WTC11 (cell line): ENCODE results near the gene ANTXR1. TPM values are rescaled to one million over a fixed set of nuclear protein-coding genes. Genes with fewer than 3 reads are reported as not detected.
"Not testable (repeated sequence)": the region's sequence is repeated elsewhere in the genome, so short reads cannot be mapped to it uniquely, and the experiment has no call there.

Source experiments
- ATAC-seq: fragments of 200-7000 bp; cut with Tn5 transposase; 2 replicates; pipeline ENCODE4 v1.10.0; 2021; ENCODE audit warnings: mild to moderate bottlenecking, moderate library complexity
- CTCF ChIA-PET: fragments of 300-600 bp; sonication (Branson Sonifier 250); formaldehyde crosslinking; loops from one replicate; lab custom pipeline; 2021; ENCODE audit warnings: antibody characterized with exemption; lab: Charles Lee
- POLR2A ChIA-PET: fragments of 350-600 bp; sonication (Branson Sonifier 250); formaldehyde crosslinking; loops from one replicate; lab custom pipeline; 2021; ENCODE audit warnings: antibody characterized with exemption; lab: Charles Lee
- DNase-seq: peaks from one replicate; pipeline ENCODE4 v3.0.0; 2021; ENCODE audit warnings: low spot score
- H3K27ac Mint-ChIP-seq: 2 replicates; pipeline ENCODE4 v1.8.0; 2021; ENCODE audit warnings: mixed read lengths
- H3K27me3 Mint-ChIP-seq: 2 replicates; pipeline ENCODE4 v1.8.0; 2021; ENCODE audit warnings: low read depth, mild to moderate bottlenecking, moderate library complexity, mixed read lengths
- H3K36me3 Mint-ChIP-seq: 2 replicates; pipeline ENCODE4 v1.8.0; 2021; ENCODE audit warnings: mixed read lengths
- H3K4me1 Mint-ChIP-seq: 2 replicates; pipeline ENCODE4 v1.8.0; 2022; ENCODE audit warnings: mixed read lengths
- H3K4me3 Mint-ChIP-seq: 2 replicates; pipeline ENCODE4 v1.8.0; 2021; ENCODE audit warnings: mild to moderate bottlenecking, moderate library complexity, mixed read lengths
- H3K9me3 Mint-ChIP-seq: 2 replicates; pipeline ENCODE4 v1.8.0; 2021; ENCODE audit warnings: mixed read lengths
- ARID4B ChIP-seq: sonication (generic); formaldehyde crosslinking; IDR thresholded peaks from 2 replicates; pipeline ENCODE4 v1.8.0; 2023; ENCODE audit warnings: missing genetic modification reagents, mild to moderate bottlenecking, borderline replicate concordance
- FOXP4 ChIP-seq: sonication (generic); formaldehyde crosslinking; IDR thresholded peaks from 2 replicates; pipeline ENCODE4 v1.8.0; 2022; ENCODE audit warnings: mild to moderate bottlenecking, missing genetic modification reagents
- HMGA2 ChIP-seq: fragments of 250-450 bp; sonication (Bioruptor Pico); IDR thresholded peaks from 2 replicates; pipeline ENCODE4 v1.4.0; 2021; ENCODE audit warnings: mild to moderate bottlenecking, moderate library complexity
- MXD4 ChIP-seq: fragments of 250-450 bp; sonication (Bioruptor Pico); IDR thresholded peaks from 2 replicates; pipeline ENCODE4 v1.8.0; 2021; ENCODE audit warnings: mild to moderate bottlenecking, moderate library complexity, borderline replicate concordance
- NR1H2 ChIP-seq: sonication (generic); formaldehyde crosslinking; IDR thresholded peaks from 2 replicates; pipeline ENCODE4 v1.9.0; 2021; ENCODE audit warnings: mild to moderate bottlenecking, moderate library complexity, missing genetic modification reagents
- RELA ChIP-seq: sonication (generic); formaldehyde crosslinking; IDR thresholded peaks from 2 replicates; pipeline ENCODE4 v1.8.1; 2022; ENCODE audit warnings: missing genetic modification reagents, mild to moderate bottlenecking, borderline replicate concordance
- SOX15 ChIP-seq: fragments of 250-450 bp; sonication (Bioruptor Pico); IDR thresholded peaks from 2 replicates; pipeline ENCODE4 v1.9.0; 2021; ENCODE audit warnings: mild to moderate bottlenecking
- ZBTB21 ChIP-seq: sonication (generic); formaldehyde crosslinking; IDR thresholded peaks from 2 replicates; pipeline ENCODE4 v1.8.1; 2023; ENCODE audit warnings: mild to moderate bottlenecking, missing genetic modification reagents, borderline replicate concordance
- ZNF317 ChIP-seq: sonication (generic); formaldehyde crosslinking; IDR thresholded peaks from 2 replicates; pipeline ENCODE4 v1.8.1; 2023; ENCODE audit warnings: low read depth, mild to moderate bottlenecking, moderate library complexity, missing genetic modification reagents, borderline replicate concordance
- ZNF671 ChIP-seq: fragments of 250-450 bp; sonication (Bioruptor Pico); IDR thresholded peaks from 2 replicates; pipeline ENCODE4 v1.8.0; 2021; ENCODE audit warnings: mild to moderate bottlenecking
- total RNA-seq: library from RNA; stranded (reverse); gene quantifications from 3 replicates; pipeline ENCODE4 v1.2.3, GENCODE V29; 2021
- TF ChIP-seq, protein P1 (sequence below): fragments of 250-450 bp; sonication (Bioruptor Pico); IDR thresholded peaks from 2 replicates; pipeline ENCODE4 v2.1.2; 2022; ENCODE audit warnings: mild to moderate bottlenecking, moderate library complexity
- TF ChIP-seq, protein P2 (sequence below): sonication (generic); formaldehyde crosslinking; IDR thresholded peaks from 2 replicates; pipeline ENCODE4 v1.8.1; 2023; ENCODE audit warnings: mild to moderate bottlenecking, missing genetic modification reagents, borderline replicate concordance

Gene ANTXR1
- total RNA-seq, 1 experiment from 2014 or later: 30.0 TPM

DNA sequence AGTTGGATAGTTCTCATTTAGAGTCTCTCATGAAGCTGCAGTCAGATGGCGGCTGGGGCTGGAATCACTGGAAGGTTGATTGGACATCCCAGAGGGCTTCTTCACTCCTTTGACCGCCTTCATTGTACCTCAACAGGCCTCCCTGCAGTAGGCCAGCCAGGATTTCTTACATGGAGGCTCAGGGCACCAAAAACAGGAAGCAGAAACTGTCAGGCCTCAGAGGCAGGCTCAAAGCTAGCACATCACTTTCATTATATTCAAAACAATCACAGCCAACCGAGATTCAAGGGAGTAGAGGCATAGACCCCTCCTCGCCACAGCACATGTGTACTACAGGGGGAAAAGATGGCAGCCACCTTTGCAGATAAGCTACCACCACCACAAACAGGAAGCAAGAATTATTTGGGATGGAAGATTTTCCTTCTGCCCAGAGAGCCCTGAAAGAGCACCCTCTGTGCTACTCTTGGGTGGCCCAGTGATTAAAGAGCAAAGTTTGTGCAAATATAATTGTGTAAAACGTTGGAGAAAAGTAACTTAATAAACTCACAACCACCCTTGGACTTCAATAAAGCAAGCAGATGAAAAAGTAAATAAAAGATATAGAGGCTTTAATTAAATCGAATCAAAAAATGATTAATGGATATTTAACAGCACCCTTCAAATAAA lies 218.8 kb downstream of the ANTXR1 start (continued):
- TF ChIP-seq NR1H2 (CRISPR knock-in tag): no peak
- no peak for TF ChIP-seq HMGA2
- TF ChIP-seq SOX15 (CRISPR knock-in tag): no peak
- TF ChIP-seq, protein P1, sequence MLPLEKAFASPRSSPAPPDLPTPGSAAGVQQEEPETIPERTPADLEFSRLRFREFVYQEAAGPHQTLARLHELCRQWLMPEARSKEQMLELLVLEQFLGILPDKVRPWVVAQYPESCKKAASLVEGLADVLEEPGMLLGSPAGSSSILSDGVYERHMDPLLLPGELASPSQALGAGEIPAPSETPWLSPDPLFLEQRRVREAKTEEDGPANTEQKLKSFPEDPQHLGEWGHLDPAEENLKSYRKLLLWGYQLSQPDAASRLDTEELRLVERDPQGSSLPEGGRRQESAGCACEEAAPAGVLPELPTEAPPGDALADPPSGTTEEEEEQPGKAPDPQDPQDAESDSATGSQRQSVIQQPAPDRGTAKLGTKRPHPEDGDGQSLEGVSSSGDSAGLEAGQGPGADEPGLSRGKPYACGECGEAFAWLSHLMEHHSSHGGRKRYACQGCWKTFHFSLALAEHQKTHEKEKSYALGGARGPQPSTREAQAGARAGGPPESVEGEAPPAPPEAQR (CRISPR knock-in tag): no peak
- TF ChIP-seq, protein P2, sequence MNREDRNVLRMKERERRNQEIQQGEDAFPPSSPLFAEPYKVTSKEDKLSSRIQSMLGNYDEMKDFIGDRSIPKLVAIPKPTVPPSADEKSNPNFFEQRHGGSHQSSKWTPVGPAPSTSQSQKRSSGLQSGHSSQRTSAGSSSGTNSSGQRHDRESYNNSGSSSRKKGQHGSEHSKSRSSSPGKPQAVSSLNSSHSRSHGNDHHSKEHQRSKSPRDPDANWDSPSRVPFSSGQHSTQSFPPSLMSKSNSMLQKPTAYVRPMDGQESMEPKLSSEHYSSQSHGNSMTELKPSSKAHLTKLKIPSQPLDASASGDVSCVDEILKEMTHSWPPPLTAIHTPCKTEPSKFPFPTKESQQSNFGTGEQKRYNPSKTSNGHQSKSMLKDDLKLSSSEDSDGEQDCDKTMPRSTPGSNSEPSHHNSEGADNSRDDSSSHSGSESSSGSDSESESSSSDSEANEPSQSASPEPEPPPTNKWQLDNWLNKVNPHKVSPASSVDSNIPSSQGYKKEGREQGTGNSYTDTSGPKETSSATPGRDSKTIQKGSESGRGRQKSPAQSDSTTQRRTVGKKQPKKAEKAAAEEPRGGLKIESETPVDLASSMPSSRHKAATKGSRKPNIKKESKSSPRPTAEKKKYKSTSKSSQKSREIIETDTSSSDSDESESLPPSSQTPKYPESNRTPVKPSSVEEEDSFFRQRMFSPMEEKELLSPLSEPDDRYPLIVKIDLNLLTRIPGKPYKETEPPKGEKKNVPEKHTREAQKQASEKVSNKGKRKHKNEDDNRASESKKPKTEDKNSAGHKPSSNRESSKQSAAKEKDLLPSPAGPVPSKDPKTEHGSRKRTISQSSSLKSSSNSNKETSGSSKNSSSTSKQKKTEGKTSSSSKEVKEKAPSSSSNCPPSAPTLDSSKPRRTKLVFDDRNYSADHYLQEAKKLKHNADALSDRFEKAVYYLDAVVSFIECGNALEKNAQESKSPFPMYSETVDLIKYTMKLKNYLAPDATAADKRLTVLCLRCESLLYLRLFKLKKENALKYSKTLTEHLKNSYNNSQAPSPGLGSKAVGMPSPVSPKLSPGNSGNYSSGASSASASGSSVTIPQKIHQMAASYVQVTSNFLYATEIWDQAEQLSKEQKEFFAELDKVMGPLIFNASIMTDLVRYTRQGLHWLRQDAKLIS (CRISPR knock-in tag): no peak
- TF ChIP-seq MXD4 (CRISPR knock-in tag): no peak
- TF ChIP-seq ZNF317: no peak
- TF ChIP-seq, all 79 proteins: peak for 0

- H3K27me3 Mint-ChIP-seq, H3K9me3 Mint-ChIP-seq, H3K4me3 Mint-ChIP-seq, H3K36me3 Mint-ChIP-seq, H3K4me1 Mint-ChIP-seq, ATAC-seq, H3K27ac Mint-ChIP-seq, DNase-seq: not testable (repeated sequence)
- POLR2A ChIA-PET: interaction anchor here (0.7 kb wide), 3 partner anchors 8 to 196 kb away, joined by 3 to 6 read pairs (median 5); no protein-coding TSS in a partner anchor
- CTCF ChIA-PET: interaction anchor here (0.7 kb wide), 1 partner anchor 76 kb away, joined by 3 read pairs; no protein-coding TSS in a partner anchor
Measured at GRCh38 chr2:69235835-69236234, 222.9 kb downstream of the ANTXR1 start.

GRCh38 chr2:69237070-69237670 lies 224.2 kb downstream of the ANTXR1 start:
- Mint-ChIP-seq H3K4me3 (no peak overlapping the region), H3K27ac (no peak overlapping the region), H3K27me3 (no peaks in the 10 kb centered on the region), H3K9me3 (no peaks in the 10 kb centered on the region), H3K4me1 (no peaks in the 10 kb centered on the region), H3K36me3 (no peaks in the 10 kb centered on the region)
- no peak for TF ChIP-seq NR1H2 (CRISPR knock-in tag)
- TF ChIP-seq RELA (CRISPR knock-in tag): no peak
- no peak for TF ChIP-seq ZNF671 (CRISPR knock-in tag)
- no peak for TF ChIP-seq ZBTB21 (CRISPR knock-in tag)
- TF ChIP-seq ARID4B: no peak
- no peak for TF ChIP-seq FOXP4
- ATAC-seq (no peak), DNase-seq (no peak)
- POLR2A ChIA-PET: no interaction called here
- CTCF ChIA-PET: no interaction called here
